ENCODE results near the gene COL4A4. TPM values are rescaled to one million over a fixed set of nuclear protein-coding genes. Genes with fewer than 3 reads are reported as not detected.

The COL4A4 gene
- total and polyA plus RNA-seq, 8 donors, result 0.75 to 5.7 (median 3.6) TPM

GRCh38 chr2:226953826-226954225, 210.2 kb downstream of the COL4A4 start:
- WGBS, 2 donors, result 92% methylated on average over 6 of the region's 6 CpGs
- ATAC-seq (no peak), FAIRE-seq (no peak), DNase-seq (no peak)
- no peaks in the 10 kb centered on the region for H3K4me1 ChIP-seq
- no peaks in the 10 kb centered on the region for H3K27me3 ChIP-seq
- H3K27ac ChIP-seq, result no peak overlapping the region
- intact Hi-C loops (cut with DNase I), result no loop called here
- H3K9me3 ChIP-seq, result no peaks in the 10 kb centered on the region
- no peaks in the 10 kb centered on the region for H3K36me3 ChIP-seq
- no peak for TF ChIP-seq CTCF (IDR thresholded peaks at IDR 0.05)
- H3K4me3 ChIP-seq, result no peak overlapping the region

GRCh38 chr2:226953206-226953605, 210.8 kb downstream of the COL4A4 start:
- Histone ChIP-seq H3K36me3 (no peaks in the 10 kb centered on the region), H3K4me3 (no peak overlapping the region), H3K27ac (no peak overlapping the region), H3K4me1 (no peaks in the 10 kb centered on the region), H3K27me3 (no peaks in the 10 kb centered on the region), H3K9me3 (no peaks in the 10 kb centered on the region)
- ATAC-seq (no peak), FAIRE-seq (no peak), DNase-seq (no peak)
- 93 to 96% methylated on average over 3 of the region's 3 CpGs for WGBS, 2 donors
- intact Hi-C loops (cut with DNase I), result no loop called here
- TF ChIP-seq CTCF (IDR thresholded peaks at IDR 0.05), result no peak

Other genes with a start within 250 kb of the COL4A4 start
- gene COL4A3, start 419 bp upstream of the COL4A4 start, total RNA-seq, result 1 to 10 TPM in 5 of 6 donors, under 1 TPM in 1; 0.38 to 4.9 (median 3.2) TPM
- 1 to 10 TPM; 1.6 to 3.2 TPM for gene COL4A3, start 419 bp upstream of the COL4A4 start, polyA plus RNA-seq
- gene MFF, start 161.0 kb upstream of the COL4A4 start, total RNA-seq, result 10 to 100 TPM; 29.8 to 47.9 (median 38.0) TPM
- 10 to 100 TPM; 46.1 to 71.7 TPM for gene MFF, start 161.0 kb upstream of the COL4A4 start, polyA plus RNA-seq
- gene TM4SF20, start 215.1 kb upstream of the COL4A4 start, total RNA-seq, result not detected
- gene TM4SF20, start 215.1 kb upstream of the COL4A4 start, polyA plus RNA-seq, result not detected
- gene SCYGR1, start 223.7 kb upstream of the COL4A4 start, total RNA-seq, result not detected
- not detected for gene SCYGR1, start 223.7 kb upstream of the COL4A4 start, polyA plus RNA-seq

Measured in pancreas (tissue), 10 donors.